CD4-positive, alpha-beta T cell (primary cell): ENCODE data around the gene PLEKHN1. TPM values are rescaled to one million over a fixed set of nuclear protein-coding genes. Genes with fewer than 3 reads are reported as not detected.
A peak's percentile ranks its signal among the peaks of the same experiment; 100 is the strongest.

Source experiments
- ATAC-seq: fragments of 200-7000 bp; cut with Tn5 transposase; one replicate; pipeline ENCODE4 v1.10.0; 2022; ENCODE audit warnings: mild to moderate bottlenecking; ENCODE audit not compliant: poor library complexity
- CTCF ChIA-PET: fragments of 350-600 bp; sonication (Branson Sonifier 250); formaldehyde crosslinking; loops from one replicate; lab custom pipeline; 2021; ENCODE audit warnings: antibody characterized with exemption, inconsistent platforms; lab: Charles Lee
- POLR2A ChIA-PET: fragments of 350-600 bp; sonication (Branson Sonifier 250); formaldehyde crosslinking; loops from one replicate; lab custom pipeline; 2021; ENCODE audit warnings: antibody characterized with exemption, inconsistent platforms; lab: Charles Lee
- DNase-seq, 14 experiments: peaks; one replicate each; pipeline ENCODE4 v3.0.0-alpha.2; 2013 to 2020; ENCODE audit warnings: mixed read lengths in 2 of 14
- H3K27ac ChIP-seq, 2 donors: one replicate each; pipeline versions ENCODE4 v1.5.1 to v1.7.0; 2013; ENCODE audit warnings: low read length in 2 of 2, low read depth in 1 of 2, mild to moderate bottlenecking in 1 of 2
- H3K27me3 ChIP-seq, 2 experiments: 1 replicate in 1 of 2; 2 replicates in 1 of 2; pipeline versions ENCODE4 v1.6.1 to v1.7.0; 2013; ENCODE audit warnings: low read length in 2 of 2, control low read depth in 1 of 2, mild to moderate bottlenecking in 1 of 2, moderate library complexity in 1 of 2; ENCODE audit not compliant: insufficient read depth in 2 of 2, control insufficient read depth in 1 of 2
- H3K36me3 ChIP-seq: one replicate; pipeline ENCODE4 v1.6.1; 2013; ENCODE audit warnings: low read length, control low read depth; ENCODE audit not compliant: insufficient read depth
- H3K4me1 ChIP-seq: one replicate; pipeline ENCODE4 v1.6.1; 2013; ENCODE audit warnings: low read length, control low read depth; ENCODE audit not compliant: insufficient read depth
- H3K4me3 ChIP-seq: one replicate; pipeline ENCODE4 v1.5.1; 2013; ENCODE audit warnings: mild to moderate bottlenecking, low read length, moderate library complexity
- H3K9me3 ChIP-seq, 2 experiments: 1 replicate in 1 of 2; 2 replicates in 1 of 2; pipeline versions ENCODE4 v1.6.1 to v1.7.0; 2013; ENCODE audit warnings: low read length in 2 of 2, mild to moderate bottlenecking in 2 of 2, control low read depth in 1 of 2, moderate library complexity in 1 of 2; ENCODE audit not compliant: control insufficient read depth in 1 of 2, insufficient read depth in 1 of 2
- H3K27ac Mint-ChIP-seq: one replicate; pipeline ENCODE4 v1.8.0; 2020; ENCODE audit warnings: mixed read lengths
- H3K27me3 Mint-ChIP-seq: one replicate; pipeline ENCODE4 v1.8.0; 2021; ENCODE audit warnings: mixed read lengths
- H3K36me3 Mint-ChIP-seq: one replicate; pipeline ENCODE4 v1.8.0; 2021; ENCODE audit warnings: low read depth, mixed read lengths
- H3K4me1 Mint-ChIP-seq: one replicate; pipeline ENCODE4 v1.8.0; 2021; ENCODE audit warnings: low read depth, mixed read lengths
- H3K4me3 Mint-ChIP-seq: one replicate; pipeline ENCODE4 v1.8.0; 2020; ENCODE audit warnings: mild to moderate bottlenecking, mixed read lengths
- H3K9me3 Mint-ChIP-seq: one replicate; pipeline ENCODE4 v1.8.0; 2020; ENCODE audit warnings: mixed read lengths
- CTCF ChIP-seq: fragments of 200-600 bp; IDR thresholded peaks from one replicate; pipeline ENCODE4 v1.8.0; 2022; ENCODE audit warnings: antibody characterized with exemption, mild to moderate bottlenecking
- intact Hi-C, 2 experiments: fragments of 100-400 bp; cut with DNase I in 1 of 2; cut with micrococcal nuclease in 1 of 2; formaldehyde crosslinking; loops; one replicate each; pipeline versions ENCODE4 v1.15.1 to v1.9.0; 2023 to 2025; cut with DNase I, micrococcal nuclease
- total RNA-seq, 174 experiments: library from RNA in 2 of 174; stranded (reverse) in 2 of 174; gene quantifications; one replicate each; pipeline ENCODE4 v1.2.3 and lab custom pipeline; 2021 to 2026

PLEKHN1 gene
- total RNA-seq, 2 experiments from 2014 or later, result 0.69 to 0.95 TPM

GRCh38 chr1:942864-943533 is 23.3 kb upstream of the PLEKHN1 start:
- no peak overlapping the region for H3K4me3 ChIP-seq
- peaks cover 21% of the 10 kb centered on the region for H3K36me3 ChIP-seq
- Mint-ChIP-seq H3K27me3 (peaks cover 33% of the 10 kb centered on the region), H3K27ac (no peak overlapping the region), H3K4me3 (no peak overlapping the region), H3K9me3 (no peaks in the 10 kb centered on the region), H3K4me1 (peaks cover 5% of the 10 kb centered on the region), H3K36me3 (peaks cover 25% of the 10 kb centered on the region)
- H3K4me1 ChIP-seq, result peaks cover 31% of the 10 kb centered on the region
- H3K27ac ChIP-seq, result no peak overlapping the region
- intact Hi-C loops, result no loop called here
- no peak for DNase-seq
- peaks cover 0 to 31% of the 10 kb centered on the region in 2 experiments for H3K9me3 ChIP-seq
- no peak for ATAC-seq
- H3K27me3 ChIP-seq, result peaks cover 28 to 47% of the 10 kb centered on the region in 2 experiments
- POLR2A ChIA-PET, result no interaction called here
- no peak for TF ChIP-seq CTCF
- CTCF ChIA-PET, result no interaction called here

- H3K36me3 Mint-ChIP-seq, result peaks cover 30% of the 10 kb centered on the region
- no peak overlapping the region for H3K27ac Mint-ChIP-seq
- DNase-seq (no peak), ATAC-seq (no peak)
- ChIA-PET POLR2A (no interaction called here), CTCF (no interaction called here)
- Histone ChIP-seq H3K27me3 (peaks cover 28 to 42% of the 10 kb centered on the region in 2 experiments), H3K4me1 (peaks cover 31% of the 10 kb centered on the region), H3K36me3 (peaks cover 27% of the 10 kb centered on the region), H3K4me3 (no peak overlapping the region), H3K9me3 (peaks cover 0 to 26% of the 10 kb centered on the region in 2 experiments), H3K27ac (no peak overlapping the region)
- peaks cover 5% of the 10 kb centered on the region for H3K4me1 Mint-ChIP-seq
- TF ChIP-seq CTCF, result no peak
- H3K4me3 Mint-ChIP-seq, result no peak overlapping the region
- H3K27me3 Mint-ChIP-seq, result peaks cover 26% of the 10 kb centered on the region
- intact Hi-C loops, result no loop called here
- H3K9me3 Mint-ChIP-seq, result no peaks in the 10 kb centered on the region
Measured at GRCh38 chr1:943545-944340, 22.5 kb upstream of the PLEKHN1 start.

GRCh38 chr1:944341-945325 is 21.6 kb upstream of the PLEKHN1 start:
- POLR2A ChIA-PET, result no interaction called here
- CTCF ChIA-PET, result no interaction called here
- intact Hi-C loops, result no loop called here

More at GRCh38 chr1:944341-945325, 21.6 kb upstream of the PLEKHN1 start:
- ATAC-seq (no peak), DNase-seq (no peak)
- Mint-ChIP-seq H3K4me3 (peak overlapping the region; percentile 51), H3K9me3 (no peaks in the 10 kb centered on the region), H3K36me3 (peaks cover 39% of the 10 kb centered on the region), H3K27me3 (peaks cover 17% of the 10 kb centered on the region), H3K27ac (no peak overlapping the region), H3K4me1 (peaks cover 5% of the 10 kb centered on the region)
- peaks cover 31% of the 10 kb centered on the region for H3K4me1 ChIP-seq
- peaks cover 0 to 20% of the 10 kb centered on the region in 2 experiments for H3K9me3 ChIP-seq
- peaks cover 20 to 34% of the 10 kb centered on the region in 2 experiments for H3K27me3 ChIP-seq
- no peak overlapping the region for H3K4me3 ChIP-seq
- no peak for TF ChIP-seq CTCF
- no peak overlapping the region for H3K27ac ChIP-seq
- peaks cover 35% of the 10 kb centered on the region for H3K36me3 ChIP-seq
